HG02870 (cell line): ENCODE measurements around the gene COA3.
"Not testable (repeated sequence)": the region's sequence is repeated elsewhere in the genome, so short reads cannot be mapped to it uniquely, and the experiment has no call there.

Experiments
- ATAC-seq: cut with Tn5 transposase; IDR thresholded peaks from one replicate; pipeline ENCODE4 v1.9.1; 2021; ENCODE audit warnings: mild to moderate bottlenecking, moderate library complexity; ENCODE audit not compliant: unreplicated experiment

COA3 gene

DNA sequence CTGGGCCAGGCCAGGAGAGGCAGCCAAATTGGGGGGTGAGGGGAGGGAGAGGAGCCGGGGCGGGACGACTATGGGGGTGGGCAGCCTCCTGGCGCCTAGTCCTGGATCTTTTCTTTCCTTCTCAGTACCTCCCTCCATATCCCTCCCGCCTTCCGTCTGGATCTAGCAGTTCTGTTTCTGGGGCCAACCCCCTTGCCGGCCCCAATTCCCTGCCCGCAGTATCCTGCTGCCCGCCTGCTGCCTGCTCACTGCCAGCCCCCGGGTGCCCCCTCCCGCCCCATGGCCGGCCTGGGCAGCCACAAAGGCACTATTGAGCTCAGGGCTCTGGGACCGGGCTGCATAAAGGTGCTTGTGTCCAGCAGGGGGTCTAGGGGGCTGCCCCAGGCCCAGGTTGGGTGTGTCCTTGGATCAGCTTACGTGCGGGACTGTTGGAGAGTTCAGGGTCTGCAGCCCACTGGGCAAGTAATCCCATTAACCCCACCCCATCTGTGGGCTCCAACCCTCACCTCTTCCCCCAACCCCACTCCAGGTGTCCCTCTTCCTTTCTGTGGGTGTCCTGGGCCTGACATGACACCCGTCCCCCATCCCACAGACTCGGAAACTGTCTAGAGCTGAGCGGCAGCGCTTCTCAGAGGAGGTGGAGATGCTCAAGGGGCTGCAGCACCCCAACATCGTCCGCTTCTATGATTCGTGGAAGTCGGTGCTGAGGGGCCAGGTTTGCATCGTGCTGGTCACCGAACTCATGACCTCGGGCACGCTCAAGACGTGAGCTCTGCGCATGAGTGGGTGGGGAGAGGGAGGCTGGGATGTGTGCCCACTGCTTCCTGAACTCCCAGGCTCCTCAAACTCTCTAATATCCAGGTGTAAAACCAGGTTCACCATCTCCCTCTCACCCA lies 16.1 kb downstream of the COA3 start:
- no peak for ATAC-seq

DNA sequence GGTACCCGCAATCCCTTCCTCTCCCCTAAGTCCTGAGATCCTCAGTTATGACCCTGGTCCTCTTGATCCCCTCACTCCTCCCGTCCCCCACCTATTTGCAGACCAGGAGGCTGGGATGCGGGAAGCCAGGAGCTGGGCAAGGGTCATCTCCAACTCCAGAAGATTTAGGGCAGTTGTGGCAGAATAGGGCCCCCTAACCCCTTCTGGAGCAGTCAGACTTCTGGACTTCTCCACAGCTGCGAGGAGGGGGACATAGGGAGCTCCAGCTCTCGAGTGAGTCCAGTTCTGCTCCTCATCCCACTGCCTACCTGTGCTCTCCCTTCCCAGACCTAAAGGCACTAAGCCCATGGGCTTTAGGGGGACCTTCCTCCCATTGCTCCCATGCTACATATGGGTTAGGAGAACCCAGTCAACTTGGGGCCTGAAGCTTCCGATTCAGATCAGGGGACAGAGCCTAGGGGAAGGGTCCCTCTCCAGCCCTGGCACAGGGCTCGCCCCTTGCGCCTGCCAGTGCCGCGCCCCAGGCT lies 16.8 kb downstream of the COA3 start:
- ATAC-seq: no peak

DNA sequence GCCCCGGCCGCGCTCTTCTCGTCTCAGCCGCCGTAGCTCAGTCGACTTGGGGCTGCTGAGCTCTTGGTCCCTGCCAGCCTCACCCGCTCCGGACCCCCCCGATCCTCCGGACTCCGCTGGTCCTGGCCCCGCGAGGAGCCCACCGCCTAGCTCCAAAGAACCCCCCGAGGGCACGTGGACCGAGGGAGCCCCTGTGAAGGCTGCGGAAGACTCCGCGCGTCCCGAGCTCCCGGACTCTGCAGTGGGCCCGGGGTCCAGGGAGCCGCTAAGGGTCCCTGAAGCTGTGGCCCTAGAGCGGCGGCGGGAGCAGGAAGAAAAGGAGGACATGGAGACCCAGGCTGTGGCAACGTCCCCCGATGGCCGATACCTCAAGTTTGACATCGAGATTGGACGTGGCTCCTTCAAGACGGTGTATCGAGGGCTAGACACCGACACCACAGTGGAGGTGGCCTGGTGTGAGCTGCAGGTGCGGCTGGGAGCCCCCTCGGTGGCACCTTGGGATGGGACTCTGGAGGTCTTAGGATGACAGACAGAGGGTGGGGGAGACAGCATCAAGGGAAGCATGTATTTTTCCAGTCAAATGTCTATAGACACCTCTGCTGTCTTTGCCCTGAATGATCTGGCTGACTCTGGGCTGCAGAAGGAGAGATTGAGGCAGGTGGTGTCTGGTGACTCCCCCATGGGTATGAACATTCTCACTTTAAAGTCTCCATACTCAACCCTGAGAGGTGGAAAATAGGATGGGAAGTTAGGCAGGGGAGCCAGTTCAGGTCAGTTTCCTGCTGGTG lies 17.5 kb downstream of the COA3 start:
- ATAC-seq: no peak

DNA sequence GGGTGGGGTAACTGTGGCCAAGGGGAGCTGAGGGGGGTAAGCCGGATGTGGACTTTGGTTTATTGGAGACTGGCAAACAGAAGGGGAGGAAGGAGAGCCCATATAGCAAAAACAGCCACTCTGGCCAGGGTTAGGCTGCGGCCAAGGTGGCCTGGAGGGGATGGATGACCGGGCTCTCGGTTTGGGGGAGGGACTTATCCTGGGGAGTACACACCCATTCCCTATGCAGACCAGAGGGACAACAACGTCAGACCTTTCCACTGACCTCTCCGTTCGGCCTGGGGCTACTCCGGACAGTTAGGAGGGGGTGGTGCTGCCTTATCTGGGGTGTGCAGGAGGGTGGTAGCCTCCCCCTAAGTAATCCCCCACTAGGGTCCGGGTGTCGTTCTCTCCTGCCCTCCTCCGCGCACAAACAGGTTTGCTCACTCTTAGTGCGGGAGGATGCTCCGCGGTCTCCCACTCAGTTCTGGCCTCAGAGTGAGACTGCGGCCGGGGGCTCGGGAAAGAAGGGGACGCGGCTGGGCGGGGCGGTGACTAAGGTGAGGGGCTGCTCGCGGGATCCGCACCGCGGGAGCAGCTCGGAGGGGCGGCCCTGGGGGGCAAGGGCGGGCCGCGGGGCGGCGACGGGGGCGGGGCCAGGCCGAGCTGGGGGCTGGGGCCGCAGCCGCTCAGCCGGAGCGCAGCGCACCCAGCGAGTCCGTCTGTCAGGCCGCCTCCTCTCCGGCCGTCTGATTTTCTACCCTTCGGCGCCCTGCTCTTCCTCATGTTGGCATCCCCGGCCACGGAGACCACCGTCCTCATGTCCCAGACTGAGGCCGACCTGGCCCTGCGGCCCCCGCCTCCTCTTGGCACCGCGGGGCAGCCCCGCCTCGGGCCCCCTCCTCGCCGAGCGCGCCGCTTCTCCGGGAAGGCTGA lies 18.3 kb downstream of the COA3 start, which contains the start of gene WNK4:
Gene WNK4, plus strand, starts transcription at position 675 of the 915 bp plus-strand sequence. Its CDS starts 89 bp downstream, at position 764.
- ATAC-seq: no peak

DNA sequence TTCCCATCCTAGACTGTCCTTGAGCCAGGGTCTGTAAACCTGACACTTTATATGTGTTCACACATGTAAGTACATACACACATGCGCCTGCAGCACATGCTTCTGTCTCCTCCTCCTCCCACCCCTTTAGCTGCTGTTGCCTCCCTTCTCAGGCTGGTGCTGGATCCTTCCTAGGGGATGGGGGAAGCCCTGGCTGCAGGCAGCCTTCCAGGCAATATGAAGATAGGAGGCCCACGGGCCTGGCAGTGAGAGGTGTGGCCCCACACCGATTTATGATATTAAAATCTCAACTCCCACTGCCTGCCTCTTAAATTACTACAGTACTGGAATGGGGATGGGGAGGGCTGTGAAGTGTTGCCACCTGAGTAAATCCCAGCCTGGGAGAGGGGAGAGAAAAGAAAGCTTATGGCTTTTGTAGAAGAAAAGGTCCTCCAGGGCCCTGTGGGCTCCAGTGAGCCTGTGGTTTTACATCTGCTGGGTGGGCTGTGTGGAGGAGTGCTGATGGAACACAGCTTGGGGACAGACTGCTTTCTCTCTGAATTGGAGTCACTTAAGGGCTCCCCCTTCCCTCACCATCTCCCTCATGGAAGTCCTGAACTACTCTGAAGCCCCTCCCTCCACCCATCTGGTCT lies 19.1 kb downstream of the COA3 start:
- ATAC-seq: no peak

DNA sequence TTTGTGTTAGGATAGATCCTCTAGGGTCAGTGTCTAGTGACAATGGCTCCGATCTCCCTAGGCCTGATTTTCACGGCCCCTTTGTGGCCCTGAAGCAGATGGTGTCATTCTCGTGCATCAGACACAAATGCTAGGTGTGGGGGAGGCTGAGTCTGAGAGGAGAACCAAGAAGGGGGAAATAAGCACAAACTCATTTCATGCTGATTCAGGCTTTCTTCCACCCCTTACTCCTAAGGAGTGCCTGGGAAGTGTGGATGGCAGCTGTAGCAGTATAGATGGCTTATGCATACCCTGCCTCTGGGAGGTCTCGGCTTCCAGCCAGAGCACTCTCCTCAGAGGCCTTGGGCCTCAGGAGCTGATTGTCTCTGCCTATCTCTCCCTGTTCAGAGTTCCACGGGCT lies 19.9 kb downstream of the COA3 start:
- ATAC-seq: no peak

DNA sequence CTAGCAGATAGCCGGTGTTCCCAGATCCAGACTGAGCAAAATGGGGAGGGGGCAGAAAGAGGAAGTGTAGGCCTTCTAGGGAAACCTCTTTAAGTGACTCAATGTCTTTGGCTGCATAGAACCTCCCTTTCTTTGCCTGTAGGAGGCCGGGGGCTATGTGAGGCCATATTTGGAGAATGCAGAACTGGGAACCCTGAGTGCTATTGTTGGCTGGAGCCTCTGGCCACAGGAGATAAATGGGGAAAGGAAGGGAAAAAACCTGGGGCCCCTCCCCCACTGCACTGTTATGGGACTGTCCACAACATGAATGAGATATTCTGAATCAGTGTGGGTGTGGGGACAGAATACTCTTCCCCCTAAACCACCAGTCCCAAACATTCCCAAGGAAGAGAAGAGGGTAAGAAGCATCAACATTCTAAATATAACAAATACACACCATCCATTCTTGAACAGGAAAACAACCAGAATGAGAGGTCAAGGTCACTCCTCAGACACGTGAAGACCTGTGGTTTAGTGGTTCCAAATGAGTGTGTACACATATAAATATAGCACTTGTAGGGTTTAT lies 22.9 kb downstream of the COA3 start:
- ATAC-seq: no peak

DNA sequence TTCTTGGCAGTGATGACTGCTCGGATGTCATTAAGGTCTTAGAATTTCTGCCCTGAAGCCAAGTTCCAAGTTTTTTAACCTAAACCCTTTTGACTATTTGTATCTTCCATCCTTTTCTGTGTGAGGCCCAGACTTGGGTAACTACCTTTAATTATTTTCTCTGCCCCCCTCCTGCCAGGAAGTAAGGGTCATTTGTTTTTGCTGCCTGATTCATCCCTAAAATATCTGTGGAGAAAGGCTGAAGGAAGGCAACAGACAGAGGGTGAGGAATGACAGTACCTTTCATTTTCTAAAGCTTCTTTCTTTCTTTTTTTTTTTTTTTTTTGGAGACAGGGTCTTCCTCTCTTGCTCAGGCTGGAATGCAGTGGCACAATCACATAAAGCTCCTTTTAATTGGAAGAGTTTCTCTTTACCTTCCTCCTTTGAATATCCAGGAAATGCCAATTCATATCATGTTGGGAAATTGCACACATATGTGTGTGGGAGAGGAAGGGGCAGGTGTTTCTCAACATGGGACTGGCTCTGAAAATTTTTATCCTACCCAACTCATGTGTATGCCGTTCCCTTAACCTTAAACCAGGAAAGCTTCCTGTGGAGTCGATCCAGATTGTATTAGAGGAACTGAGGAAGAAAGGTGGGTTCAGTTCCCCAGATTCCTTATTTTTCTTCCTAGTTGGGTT lies 24.3 kb downstream of the COA3 start:
- ATAC-seq: no peak

DNA sequence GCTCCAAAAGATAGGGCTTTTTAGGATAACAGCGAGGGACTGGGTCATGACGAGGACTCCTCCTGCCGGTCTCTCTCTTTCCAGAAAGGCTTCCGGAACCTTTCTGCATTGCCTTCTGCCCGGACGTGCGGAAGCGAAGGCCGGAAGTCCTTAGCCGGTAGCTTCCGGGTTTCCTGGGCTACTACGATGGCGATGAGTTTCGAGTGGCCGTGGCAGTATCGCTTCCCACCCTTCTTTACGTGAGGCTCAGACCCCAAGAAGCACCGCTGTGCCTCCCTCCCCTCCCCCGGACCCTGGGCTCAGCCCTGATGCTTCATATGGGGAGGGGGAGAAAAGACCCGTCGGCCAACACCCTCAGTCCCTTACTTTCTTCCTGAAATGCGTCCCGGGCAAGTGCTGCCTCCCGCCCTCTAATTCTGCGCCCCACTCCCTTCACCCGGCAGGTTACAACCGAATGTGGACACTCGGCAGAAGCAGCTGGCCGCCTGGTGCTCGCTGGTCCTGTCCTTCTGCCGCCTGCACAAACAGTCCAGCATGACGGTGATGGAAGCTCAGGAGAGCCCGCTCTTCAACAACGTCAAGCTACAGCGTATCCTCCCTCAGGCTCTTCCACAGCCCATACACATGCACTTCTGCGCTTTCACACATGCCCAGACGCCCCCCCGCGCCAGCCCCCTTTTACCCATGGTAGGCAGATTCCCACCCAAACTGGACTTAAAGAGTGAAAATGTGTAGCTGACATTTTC lies 25.0 kb downstream of the COA3 start, which contains the start of gene VPS25:
Gene VPS25, plus strand, starts transcription at position 160 of the 746 bp plus-strand sequence. Its CDS starts 27 bp downstream, at position 187.
- ATAC-seq: peak; percentile 69

DNA sequence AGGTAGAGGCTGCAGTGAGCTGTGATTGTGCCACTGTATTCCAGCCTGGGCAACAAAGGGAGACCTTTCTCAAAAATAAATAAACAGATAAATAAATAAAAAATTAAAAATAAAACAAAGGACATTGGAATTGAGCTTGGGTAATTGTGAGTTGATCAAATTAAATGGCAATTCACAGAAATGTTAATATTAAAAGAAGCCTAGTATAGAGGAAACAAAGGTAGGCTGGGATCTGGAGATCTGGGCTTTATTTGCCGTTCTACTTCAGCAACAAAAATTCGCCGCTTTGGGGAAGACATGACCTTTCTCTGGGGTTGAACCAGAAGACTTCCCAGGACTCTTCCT lies 25.6 kb downstream of the COA3 start:
- ATAC-seq: no peak

DNA sequence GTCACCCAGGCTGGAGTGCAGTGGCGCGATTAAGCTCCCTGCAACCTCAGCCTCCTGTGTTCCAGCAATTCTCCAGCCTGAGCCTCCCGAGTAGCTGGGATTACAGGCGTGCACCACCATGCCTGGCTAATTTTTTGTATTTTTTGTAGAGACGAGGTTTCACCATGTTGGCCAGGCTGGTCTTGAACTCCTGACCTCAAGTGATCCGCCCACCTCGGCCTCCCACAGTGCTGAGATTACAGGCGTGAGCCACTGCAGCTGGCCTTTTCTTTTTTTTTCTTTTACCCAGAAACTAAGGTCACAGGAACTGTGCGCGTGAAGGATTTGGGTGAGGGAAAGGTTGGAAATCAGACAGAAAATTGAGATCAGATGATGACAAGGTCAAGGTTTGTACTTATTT lies 28.5 kb downstream of the COA3 start:
- not testable (repeated sequence) for ATAC-seq

DNA sequence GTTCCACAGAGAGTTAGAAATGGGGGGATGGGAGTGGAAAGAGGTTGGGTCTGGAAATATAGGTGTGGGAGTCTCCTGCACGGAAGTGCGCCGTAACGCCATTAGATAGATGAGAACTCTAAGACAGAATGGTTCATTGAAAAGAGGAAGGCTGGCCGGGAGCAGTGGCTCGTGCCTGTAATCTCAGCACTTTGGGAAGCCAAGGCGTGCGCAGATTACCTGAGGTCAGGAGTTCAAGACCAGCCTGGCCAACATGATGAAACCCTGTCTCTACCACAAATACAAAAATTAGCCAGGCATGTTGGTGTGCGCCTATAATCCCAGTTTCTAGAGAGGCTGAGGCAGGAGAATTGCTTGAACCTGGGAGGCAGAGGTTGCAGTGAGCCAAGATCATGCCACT lies 30.5 kb downstream of the COA3 start:
- not testable (repeated sequence) for ATAC-seq

DNA sequence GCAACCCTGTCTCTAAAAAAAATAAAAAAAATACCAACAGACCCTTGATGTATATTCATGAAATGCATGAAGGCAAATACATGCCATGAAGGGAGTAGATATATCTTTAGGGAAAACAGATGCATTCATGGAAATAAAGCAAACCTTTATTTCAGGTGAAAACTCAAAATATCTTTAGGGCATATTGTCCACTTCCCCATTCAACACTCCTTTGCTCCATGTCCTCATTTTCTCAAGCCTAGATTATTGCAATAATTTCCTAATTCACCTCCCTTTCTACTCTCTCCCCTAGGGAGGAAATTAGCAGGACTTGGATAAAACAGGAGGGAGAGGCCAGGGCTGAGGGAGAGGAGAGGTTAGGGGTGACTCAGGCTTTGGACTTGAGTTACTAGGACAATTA lies 31.0 kb downstream of the COA3 start:
- no peak for ATAC-seq

DNA sequence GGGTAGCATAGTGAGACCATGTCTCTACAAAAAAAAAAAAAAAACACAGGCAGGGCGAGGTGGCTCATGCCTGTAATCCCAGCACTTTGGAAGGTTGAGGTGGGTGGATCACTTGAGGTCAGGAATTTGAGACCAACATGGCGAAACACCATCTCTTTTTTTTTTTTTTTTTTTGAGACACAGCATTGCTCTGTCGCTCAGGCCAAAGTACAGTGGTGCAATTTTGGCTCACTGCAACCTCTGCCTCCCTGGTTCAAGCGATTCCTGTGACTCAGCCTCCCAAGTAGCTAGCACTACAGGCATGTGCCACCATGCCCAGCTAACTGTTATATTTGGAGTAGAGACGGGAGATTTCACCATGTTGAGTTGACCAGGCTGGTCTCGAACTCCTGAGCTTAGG lies 32.4 kb downstream of the COA3 start:
- ATAC-seq: no peak

DNA sequence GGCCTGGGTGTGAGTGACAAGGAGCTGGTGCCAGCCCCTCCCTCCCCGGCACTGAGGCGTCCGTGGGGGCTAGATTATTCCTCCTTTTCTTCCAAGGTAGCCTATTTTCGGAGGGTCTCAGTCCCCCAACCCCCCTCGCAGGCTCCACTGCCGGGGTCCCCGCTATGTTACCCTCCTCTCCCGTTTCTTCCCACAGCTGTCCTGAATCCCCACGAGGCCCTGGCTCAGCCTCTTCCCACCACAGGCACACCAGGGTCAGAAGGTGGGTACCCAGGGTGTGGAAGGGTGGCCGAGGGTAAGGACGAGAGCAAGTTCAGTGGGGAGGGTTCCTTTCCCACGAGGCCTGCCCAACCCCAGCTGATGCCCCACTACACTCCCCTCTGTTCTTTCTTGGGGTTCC lies 36.9 kb downstream of the COA3 start:
- ATAC-seq: no peak

DNA sequence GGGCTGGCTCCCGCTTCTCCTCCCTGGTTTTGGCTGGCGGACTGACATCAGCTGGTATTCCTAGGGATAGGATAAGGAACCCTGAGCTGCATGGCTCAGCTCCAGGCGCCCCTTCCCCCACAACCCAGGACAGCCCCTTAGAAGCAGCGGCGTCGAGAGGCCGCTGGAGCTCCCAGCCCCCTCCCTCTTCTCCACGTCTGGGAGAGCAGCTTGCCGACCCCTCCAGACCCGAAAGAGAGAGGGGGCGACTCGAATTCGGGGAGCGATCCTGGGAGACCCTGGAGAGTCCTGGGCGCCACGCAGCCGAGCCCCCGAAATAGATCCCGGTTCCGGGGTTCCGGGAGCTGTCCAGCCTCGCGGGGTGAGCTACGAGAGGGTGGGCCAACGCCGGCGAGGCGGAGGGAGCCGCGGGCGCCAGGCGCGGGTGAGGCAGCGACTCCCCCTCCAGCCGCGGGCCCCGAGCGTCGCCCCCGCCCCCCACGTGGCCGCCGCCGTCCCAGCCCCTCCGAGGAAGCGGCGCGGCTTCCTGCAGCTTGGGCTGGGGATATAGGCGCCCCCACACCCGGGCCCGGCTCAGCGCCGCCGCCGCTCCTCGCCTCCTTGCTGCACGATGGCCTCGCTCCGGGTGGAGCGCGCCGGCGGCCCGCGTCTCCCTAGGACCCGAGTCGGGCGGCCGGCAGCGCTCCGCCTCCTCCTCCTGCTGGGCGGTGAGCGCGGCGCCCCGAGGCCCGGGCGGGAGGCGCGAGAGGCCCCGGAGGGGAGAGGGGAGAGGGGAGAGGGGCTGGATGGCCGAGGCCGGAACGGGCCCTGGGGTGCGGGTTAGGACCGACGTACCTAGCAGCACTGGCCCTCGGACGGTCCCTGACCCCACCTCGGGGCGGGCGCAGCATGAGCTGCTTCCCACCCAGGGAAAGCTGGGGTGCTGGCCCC lies 37.6 kb downstream of the COA3 start, which contains the start of gene RAMP2:
Gene RAMP2, plus strand, starts transcription at position 576 of the 930 bp plus-strand sequence. Its CDS starts 35 bp downstream, at position 611.
- ATAC-seq: no peak

DNA sequence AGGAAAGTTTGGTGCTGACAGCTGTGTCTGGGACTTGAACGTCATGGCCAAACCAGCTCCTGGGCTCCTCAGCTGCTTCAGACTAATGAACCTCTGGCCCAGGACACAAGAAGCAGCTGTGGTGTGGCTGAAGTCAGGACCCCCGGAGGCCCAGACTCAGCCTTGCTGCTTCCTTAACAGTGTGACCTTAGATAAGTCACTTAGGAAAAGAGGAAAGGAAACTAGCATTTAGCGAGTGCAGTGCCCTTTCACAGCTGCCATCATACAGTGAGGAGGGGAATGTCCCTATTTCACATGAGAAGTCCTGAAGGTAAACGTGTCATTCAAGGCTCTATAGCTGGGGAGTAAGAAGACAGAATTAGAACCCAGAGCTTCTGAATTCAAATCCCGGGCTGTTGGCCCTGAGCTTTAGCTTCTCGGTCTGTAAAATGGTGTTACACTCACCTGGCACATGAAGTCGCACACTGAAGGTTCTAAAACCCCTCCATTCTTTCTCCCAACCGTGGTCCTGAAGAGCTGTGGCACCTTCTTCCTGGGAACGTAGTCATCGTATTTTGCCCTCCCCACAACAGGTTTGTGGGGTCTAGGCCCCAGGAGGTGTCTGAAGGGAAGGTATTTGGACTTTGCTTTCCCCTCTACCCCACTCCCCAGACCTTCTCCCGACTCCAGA lies 38.4 kb downstream of the COA3 start:
- ATAC-seq: no peak
